HG02840 (cell line): Measurements from ENCODE around the gene KLF1.

ENCODE experiments used
- ATAC-seq: cut with Tn5 transposase; IDR thresholded peaks from one replicate; pipeline ENCODE4 v1.9.1; 2021; ENCODE audit warnings: mild to moderate bottlenecking, moderate library complexity, moderate number of reproducible peaks; ENCODE audit not compliant: unreplicated experiment, low FRiP score

Gene KLF1

DNA sequence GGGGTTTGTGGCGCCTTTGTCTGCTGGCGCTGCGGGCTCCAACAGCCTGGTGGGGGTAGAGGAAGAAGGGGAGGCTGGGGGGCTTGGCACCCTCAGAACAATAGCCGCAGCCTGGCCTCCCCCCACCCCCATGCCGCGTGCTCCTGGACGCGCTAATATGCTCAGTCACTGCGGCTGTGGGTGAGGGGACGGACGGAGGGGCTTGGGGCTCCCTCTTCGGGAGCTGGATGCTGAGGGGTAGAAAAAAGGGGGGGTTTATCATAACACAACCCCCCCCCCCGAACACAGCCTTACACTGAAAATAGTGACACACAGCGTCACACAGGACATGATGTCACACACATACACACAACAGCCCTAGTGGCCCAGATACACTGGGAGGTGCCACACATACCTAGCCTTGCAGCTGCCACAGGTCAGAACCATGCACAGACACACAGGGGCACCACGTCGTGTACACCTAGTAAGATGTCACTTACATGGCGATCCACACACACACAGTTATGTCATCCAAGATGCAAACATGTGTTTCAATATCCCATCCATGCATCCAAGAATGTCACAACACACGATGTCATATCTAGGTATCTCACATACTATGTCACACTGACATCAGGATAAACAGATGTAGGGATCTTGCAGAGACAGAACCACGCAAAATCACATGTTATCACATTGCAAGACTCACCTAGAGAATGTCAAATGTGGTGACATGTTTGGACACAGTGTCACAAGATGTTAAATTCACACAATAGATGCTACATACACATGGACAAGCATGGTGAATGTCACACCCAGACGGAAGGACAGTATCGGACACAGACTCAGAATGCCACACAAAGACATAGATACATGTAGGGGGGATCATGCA lies 47.9 kb downstream of the KLF1 start:
- no peak for ATAC-seq

DNA sequence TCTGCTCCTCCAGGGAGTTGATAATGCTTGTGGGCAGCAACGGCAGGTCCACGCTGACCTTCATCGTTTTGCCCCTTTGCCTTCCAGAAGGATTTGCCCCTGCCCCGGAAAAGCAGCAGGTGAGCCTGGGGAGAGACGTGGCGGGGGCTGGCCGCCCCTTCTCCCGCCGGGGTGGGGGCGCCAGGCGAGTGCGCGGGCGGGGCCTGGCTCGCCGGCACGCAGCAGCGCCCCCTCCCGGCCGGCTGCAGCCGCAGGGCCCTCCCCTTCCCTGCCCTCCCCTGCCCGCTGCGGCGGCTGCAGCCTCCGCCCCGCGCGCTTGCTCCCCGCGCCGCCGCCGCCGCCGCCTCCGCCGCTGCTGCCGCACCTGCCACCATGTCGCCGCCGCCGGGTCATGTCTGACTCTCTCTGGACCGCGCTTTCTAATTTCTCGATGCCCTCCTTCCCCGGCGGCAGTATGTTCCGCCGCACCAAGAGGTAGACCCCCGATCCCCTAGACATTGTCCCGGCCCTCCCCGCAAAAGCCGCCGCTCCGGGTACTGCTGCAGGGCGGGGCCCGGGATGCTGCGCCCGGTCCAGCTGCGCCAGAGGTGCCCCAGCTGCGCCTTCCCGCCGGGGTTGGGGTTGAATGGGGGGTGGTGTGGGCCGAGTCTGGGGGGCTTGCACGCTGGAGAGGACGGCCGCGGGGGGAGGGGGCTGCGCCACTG lies 48.7 kb downstream of the KLF1 start, which contains the start of gene MAST1:
MAST1 (plus strand) TSS at position 334 of the 704 bp plus-strand sequence; CDS start at position 392, 58 bp downstream.
- ATAC-seq: no peak

DNA sequence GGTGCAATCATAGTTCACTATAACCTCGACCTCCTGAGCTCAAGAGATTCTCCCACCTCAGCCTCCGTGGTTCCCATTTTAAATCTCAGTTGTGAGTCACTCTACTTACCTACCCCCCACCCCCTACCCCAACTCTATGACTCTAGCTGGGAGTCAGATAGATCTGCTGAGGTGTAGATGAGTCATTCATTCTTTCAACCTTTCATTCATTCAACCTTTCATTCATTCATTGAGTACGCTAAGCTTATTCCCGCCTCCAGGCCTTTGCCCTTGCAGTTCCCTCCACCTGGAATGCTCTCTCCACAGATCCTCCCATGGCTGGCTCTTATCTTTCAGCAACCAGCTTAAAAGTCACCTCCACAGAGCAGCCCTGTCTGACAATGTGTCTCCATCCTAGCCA lies 49.8 kb downstream of the KLF1 start:
- ATAC-seq: no peak

DNA sequence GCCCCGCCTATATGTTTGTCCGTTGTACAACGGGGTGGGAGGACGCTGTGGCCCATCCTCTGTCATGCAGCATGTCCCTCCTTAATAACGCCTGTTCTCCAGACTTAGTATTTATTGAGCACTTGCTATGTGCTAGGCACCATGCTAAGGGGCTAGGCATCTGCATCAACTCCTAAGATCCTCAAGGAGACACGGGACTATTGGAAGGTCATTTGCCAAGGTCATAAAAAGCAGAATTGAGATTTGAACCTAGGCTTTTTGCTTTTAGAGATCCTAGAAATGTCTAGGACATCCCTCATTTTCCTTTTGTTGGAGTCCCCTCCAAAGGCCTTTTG lies 50.5 kb downstream of the KLF1 start:
- no peak for ATAC-seq

DNA sequence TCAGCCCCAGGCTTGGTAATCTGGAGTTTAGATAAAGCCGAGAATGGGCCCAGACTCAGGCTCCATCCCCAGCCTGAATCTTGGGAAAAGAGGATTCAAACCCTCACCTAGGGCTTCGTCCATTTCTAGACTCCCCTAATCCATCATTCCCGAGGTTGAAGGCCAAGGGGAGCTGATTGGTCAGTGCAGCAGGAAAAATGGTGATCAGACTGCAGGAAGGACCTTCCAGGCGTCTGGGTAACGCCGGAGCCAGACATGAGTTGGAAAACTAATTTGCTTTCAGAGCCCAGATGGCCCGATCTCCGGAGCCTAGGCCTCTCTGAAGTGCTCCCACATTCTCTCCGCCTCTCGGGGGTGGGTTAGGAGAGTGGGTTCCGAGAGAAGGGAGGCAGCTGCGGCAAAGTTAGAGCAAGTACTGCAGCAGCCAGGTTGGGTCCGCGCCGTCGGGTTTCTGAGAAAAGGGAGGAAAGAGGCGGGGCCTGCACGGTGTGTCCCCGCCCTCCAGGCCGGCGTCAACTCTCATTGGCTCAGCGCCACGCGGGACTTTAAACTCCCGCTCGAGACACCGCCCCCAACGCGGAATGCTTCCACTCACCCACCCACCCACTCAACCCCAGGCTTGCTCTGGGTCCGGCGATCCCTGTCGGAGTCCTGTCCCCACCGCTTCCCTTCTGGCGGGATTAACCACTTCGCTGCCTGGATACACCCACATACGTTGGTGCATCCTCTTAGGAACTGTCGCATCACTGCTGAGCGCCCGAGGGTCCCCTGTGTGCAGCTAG lies 51.8 kb downstream of the KLF1 start:
- ATAC-seq: no peak

DNA sequence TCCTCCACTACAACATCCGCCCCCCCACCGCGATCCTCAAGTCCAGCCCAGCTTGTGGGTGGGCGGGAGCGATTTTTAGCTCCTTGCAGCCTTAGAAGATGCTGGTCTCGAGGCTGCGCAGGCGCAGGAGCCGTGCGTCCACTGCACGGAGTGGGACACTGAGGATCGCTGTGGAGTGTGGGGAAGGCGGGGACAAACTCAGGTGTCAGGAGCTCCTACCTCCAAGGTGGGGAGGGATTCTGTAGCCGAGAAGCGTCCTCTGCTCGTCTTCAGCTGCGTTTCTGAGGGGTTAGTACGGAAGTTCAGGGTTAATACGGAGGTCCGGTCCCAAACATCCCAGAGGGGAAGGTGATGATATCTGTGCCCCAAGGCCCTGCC lies 52.4 kb downstream of the KLF1 start, which contains the start of gene RTBDN:
RTBDN (minus strand) TSS at position 14 of the 378 bp plus-strand sequence. CDS start 4,600 bp downstream, outside the sequence.
- ATAC-seq: no peak
